Endothelial cell of umbilical vein (primary cell): ENCODE data around the gene CDKL2. TPM values are rescaled to one million over a fixed set of nuclear protein-coding genes. Genes with fewer than 3 reads are reported as not detected.
"Not testable (repeated sequence)": the region's sequence is repeated elsewhere in the genome, so short reads cannot be mapped to it uniquely, and the experiment has no call there.

Experiments used
- BruUV-seq: library from RNA; stranded (reverse); fragments of 400-500 nt; replicated peaks from 2 replicates; lab custom pipeline; 2021; lab: Mats Ljungman, UMichigan
- CTCF ChIA-PET: fragments of 300-600, 350-600 bp; sonication (Branson Sonifier 250); formaldehyde crosslinking; loops from one replicate; lab custom pipeline; 2021; ENCODE audit warnings: antibody characterized with exemption, inconsistent platforms; lab: Charles Lee
- POLR2A ChIA-PET: fragments of 300-600, 350-600 bp; sonication (Branson Sonifier 250); formaldehyde crosslinking; loops from one replicate; lab custom pipeline; 2021; ENCODE audit warnings: antibody characterized with exemption, inconsistent platforms; lab: Charles Lee
- DNase-seq: peaks from one replicate; pipeline ENCODE4 v3.0.0-alpha.2; 2011; ENCODE audit warnings: low read depth, low spot score
- FAIRE-seq: peaks from 2 replicates; lab custom pipeline; 2011; peaks lifted over from hg19 to GRCh38; lab: Jason Lieb, UNC
- H2AFZ ChIP-seq: 2 replicates; pipeline ENCODE4 v1.6.0; 2012; ENCODE audit warnings: low read depth, low read length, control low read depth, inconsistent platforms
- H3K27ac ChIP-seq: 2 replicates; pipeline ENCODE4 v1.5.1; 2011; ENCODE audit warnings: low read depth, mild to moderate bottlenecking, control low read depth, low read length, moderate library complexity; ENCODE audit not compliant: insufficient read depth
- H3K27me3 ChIP-seq, 2 experiments: 2 replicates each; pipeline versions ENCODE4 v1.6.0 to v1.6.1; 2011; ENCODE audit warnings: low read length in 2 of 2, mixed read lengths in 1 of 2; ENCODE audit not compliant: control insufficient read depth in 2 of 2, insufficient read depth in 2 of 2
- H3K36me3 ChIP-seq, 2 experiments: 2 replicates in 1 of 2; 3 replicates in 1 of 2; pipeline ENCODE4 v1.5.1; 2011; ENCODE audit warnings: low read length in 2 of 2, mild to moderate bottlenecking in 1 of 2, moderate library complexity in 1 of 2; ENCODE audit not compliant: control insufficient read depth in 2 of 2, insufficient read depth in 2 of 2; ENCODE audit errors: extremely low read depth in 1 of 2
- H3K4me1 ChIP-seq: 3 replicates; pipeline ENCODE4 v1.5.1; 2011; ENCODE audit warnings: mild to moderate bottlenecking, low read length; ENCODE audit not compliant: control insufficient read depth, insufficient read depth; ENCODE audit errors: extremely low read depth
- H3K4me2 ChIP-seq: 2 replicates; pipeline ENCODE4 v1.6.1; 2011; ENCODE audit warnings: low read length, control low read depth, mixed read lengths; ENCODE audit not compliant: insufficient read depth
- H3K4me3 ChIP-seq, 3 experiments: fragments of 200-600 bp in 1 of 3; sonication (generic), shearing (Covaris generic) in 1 of 3; replicated peaks in 1 of 3; 2 replicates each; pipeline ENCODE4 v1.5.1; 2011 to 2016; ENCODE audit warnings: control low read depth in 3 of 3, low read length in 3 of 3, mild to moderate bottlenecking in 2 of 3, inconsistent platforms in 1 of 3, low read depth in 1 of 3, moderate library complexity in 1 of 3; ENCODE audit not compliant: insufficient read depth in 1 of 3
- H3K79me2 ChIP-seq: 2 replicates; pipeline ENCODE4 v1.6.0; 2012; ENCODE audit warnings: low read length, inconsistent platforms; ENCODE audit not compliant: control insufficient read depth, insufficient read depth
- H3K9ac ChIP-seq: replicated peaks from 2 replicates; pipeline ENCODE3; 2011; ENCODE audit warnings: low read length, control low read depth; ENCODE audit not compliant: insufficient read depth; ENCODE audit errors: extremely low read depth
- H3K9me1 ChIP-seq: replicated peaks from 3 replicates; pipeline ENCODE4 v1.6.0; 2011; ENCODE audit warnings: mild to moderate bottlenecking, low read length; ENCODE audit not compliant: control insufficient read depth, insufficient read depth; ENCODE audit errors: extremely low read depth
- H3K9me3 ChIP-seq: replicated peaks from 2 replicates; pipeline ENCODE4 v1.5.1; 2012; ENCODE audit warnings: low read length, inconsistent platforms; ENCODE audit not compliant: control insufficient read depth, insufficient read depth
- H4K20me1 ChIP-seq: replicated peaks from 2 replicates; pipeline ENCODE3; 2011; ENCODE audit warnings: mild to moderate bottlenecking, low read length; ENCODE audit not compliant: control insufficient read depth, insufficient read depth; ENCODE audit errors: extremely low read depth
- dilution Hi-C: fragments of 300-500 bp; cut with MboI; formaldehyde crosslinking; loops from one replicate; pipeline ENCODE4 v1.15.0; 2019; ENCODE audit warnings: low sequenced_read_pairs; ENCODE audit not compliant: extremely low pct_ligation_motif_present
- intact Hi-C: fragments of 100-400 bp; cut with micrococcal nuclease; formaldehyde crosslinking; loops from one replicate; pipeline ENCODE4 v1.10.0; 2022
- polyA plus RNA-seq, 4 experiments: library from polyadenylated mRNA; depleted of rRNA in 3 of 4; stranded (reverse) in 3 of 4; unstranded in 1 of 4; fragments of >200 nt; gene quantifications; 2 replicates each; pipeline versions ENCODE4 v1.2.1 to v1.2.3, GENCODE V29; 2011 to 2012; ENCODE audit warnings: missing spikeins in 1 of 4
- total RNA-seq: library from RNA; stranded (reverse); gene quantifications from 2 replicates; pipeline ENCODE4 v1.2.3, GENCODE V29; 2021

Gene CDKL2
- total and polyA plus RNA-seq, 2 donors (not counting 3 experiments of a cell fraction or from before 2014, with no cell fraction given), result 0.23 to 0.55 TPM

- POLR2A ChIA-PET, BruUV-seq, FAIRE-seq, H3K36me3 ChIP-seq, H3K79me2 ChIP-seq, H3K27me3 ChIP-seq, H3K4me3 ChIP-seq, H2AFZ ChIP-seq, dilution Hi-C loops, H3K9me1 ChIP-seq, H4K20me1 ChIP-seq, H3K9me3 ChIP-seq, intact Hi-C loops, H3K4me1 ChIP-seq, H3K9ac ChIP-seq, DNase-seq, H3K27ac ChIP-seq, H3K4me2 ChIP-seq, CTCF ChIA-PET: not testable (repeated sequence)
Observed at GRCh38 chr4:75533339-75533887, 96.9 kb downstream of the CDKL2 start.

- H3K9ac ChIP-seq, H3K4me1 ChIP-seq, H3K4me3 ChIP-seq, H3K9me1 ChIP-seq, dilution Hi-C loops, DNase-seq, H4K20me1 ChIP-seq, H3K27me3 ChIP-seq, H3K9me3 ChIP-seq, H3K4me2 ChIP-seq, FAIRE-seq, BruUV-seq, H3K79me2 ChIP-seq, intact Hi-C loops, POLR2A ChIA-PET, H3K27ac ChIP-seq, H3K36me3 ChIP-seq, H2AFZ ChIP-seq: not testable (repeated sequence)
- CTCF ChIA-PET, result interaction anchor here (1.1 to 1.5 kb wide), 2 partner anchors 8 to 10 kb away, joined by 3 read pairs; no protein-coding TSS in a partner anchor
Observed at GRCh38 chr4:75531536-75532143, 98.7 kb downstream of the CDKL2 start.
